NCI-H1105 (cell line): ENCODE measurements around the gene RAB43.
"Not testable (repeated sequence)": the region's sequence is repeated elsewhere in the genome, so short reads cannot be mapped to it uniquely, and the experiment has no call there.

Source experiments
- DNase-seq: peaks from one replicate; lab custom pipeline; 2025; lab: John Stamatoyannopoulos, UW

RAB43 gene

DNA sequence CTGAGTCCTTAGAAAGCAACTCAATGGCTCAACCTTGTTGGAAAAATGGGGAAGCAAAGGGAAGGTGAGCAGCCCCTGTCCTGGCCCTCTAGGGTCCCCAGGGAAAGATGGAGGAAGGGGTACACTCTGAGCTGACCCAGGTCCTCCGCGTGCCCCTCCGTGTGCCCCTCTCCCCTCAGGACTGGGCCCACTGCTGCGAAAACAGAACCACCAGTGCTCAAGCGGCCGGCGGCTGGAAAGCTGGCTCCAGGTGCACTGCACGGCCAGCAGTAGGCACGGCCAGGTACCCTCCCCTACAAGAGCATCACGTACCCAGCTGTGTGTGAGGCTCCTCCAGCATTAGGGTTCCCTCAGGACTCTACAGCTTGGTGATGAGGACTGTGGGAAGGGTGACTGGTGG, 26.3 kb downstream of the RAB43 start:
- no peak for DNase-seq

DNA sequence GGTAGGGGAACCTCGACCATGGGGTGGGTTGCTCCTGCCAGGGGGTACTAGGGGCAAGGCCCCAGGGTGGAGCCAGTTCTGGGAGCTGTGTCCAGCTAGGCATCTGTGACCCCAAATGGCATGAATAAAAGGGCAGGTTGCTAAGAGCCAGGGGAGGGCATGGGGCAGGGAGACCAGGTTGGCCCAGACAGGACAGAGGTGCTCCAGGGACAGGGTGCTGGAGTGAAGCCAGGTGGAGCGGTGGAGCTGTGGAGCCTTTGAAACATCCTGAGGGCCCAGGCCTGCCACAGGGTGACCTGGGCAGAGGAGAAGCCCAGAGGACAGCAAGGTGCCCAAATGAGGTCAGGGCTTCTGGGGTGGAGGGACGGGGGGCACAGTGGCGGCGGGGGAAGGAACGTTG, 33.3 kb downstream of the RAB43 start:
- not testable (repeated sequence) for DNase-seq

DNA sequence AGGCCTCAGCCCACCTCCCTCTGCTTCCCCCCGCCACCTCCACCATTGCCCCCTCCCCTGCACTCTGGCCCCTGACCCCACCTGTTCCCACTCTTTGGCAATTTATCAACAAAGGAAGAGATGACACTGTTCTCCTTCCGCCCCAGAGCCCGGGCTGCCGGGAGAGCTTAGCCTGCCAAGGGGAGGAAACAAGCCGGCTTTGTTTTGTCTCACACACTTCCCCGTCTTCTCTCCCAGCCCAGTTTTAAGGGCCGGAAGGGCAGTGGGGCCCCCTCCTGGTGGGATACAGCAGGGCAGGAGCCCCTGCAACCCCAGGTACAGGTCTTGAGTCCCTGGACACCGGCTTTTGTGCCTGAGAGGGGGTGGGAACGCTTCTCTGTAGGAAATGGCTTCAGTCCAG, 33.7 kb downstream of the RAB43 start:
- not testable (repeated sequence) for DNase-seq

DNA sequence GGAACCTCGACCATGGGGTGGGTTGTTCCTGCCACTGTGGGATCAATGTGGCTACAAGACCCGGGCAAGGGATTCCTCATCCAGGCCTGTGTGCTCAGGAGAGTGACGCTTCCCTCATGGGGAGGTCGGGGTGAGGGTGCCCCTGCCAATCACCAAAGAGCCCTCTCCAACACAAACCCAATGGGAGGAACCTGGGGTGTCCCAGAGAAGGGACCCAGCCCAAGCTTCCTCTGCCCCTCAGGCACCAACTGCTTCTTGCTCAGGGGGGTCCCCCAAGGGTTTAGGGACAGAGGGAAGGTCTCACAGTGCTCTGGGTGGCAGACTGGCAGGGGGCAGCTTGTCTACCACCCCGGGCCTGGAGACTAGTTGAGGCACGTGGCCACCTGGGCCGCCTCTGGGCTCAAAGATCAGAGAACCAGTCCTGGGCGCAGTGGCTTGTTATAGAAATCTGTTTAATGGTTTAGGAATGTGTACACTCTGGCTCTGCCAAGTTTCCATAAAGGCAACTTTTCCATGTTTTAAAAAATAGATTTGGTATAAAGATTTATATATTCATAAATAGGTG, 34.4 kb downstream of the RAB43 start:
- DNase-seq = no peak

DNA sequence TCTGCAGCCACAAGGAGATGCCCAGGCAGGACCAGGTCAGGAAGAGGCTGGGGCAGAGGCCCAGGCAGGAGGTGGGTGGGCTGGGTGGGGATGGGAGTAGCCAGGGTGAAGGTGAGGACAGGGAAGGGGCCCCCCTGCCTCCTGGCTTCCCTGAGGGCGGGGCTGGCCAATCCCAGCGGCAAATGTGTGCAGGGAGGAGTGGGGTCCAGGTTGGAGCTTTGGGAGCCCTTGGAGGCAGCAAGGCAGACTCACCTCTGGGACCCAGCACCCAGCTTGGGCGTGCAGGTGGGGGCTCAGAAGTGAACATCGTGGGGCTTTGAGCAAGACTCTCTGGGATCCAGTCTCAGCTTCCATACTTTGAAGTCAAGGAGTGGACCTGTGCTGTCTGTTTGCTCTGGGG, 35.8 kb downstream of the RAB43 start:
- no peak for DNase-seq

DNA sequence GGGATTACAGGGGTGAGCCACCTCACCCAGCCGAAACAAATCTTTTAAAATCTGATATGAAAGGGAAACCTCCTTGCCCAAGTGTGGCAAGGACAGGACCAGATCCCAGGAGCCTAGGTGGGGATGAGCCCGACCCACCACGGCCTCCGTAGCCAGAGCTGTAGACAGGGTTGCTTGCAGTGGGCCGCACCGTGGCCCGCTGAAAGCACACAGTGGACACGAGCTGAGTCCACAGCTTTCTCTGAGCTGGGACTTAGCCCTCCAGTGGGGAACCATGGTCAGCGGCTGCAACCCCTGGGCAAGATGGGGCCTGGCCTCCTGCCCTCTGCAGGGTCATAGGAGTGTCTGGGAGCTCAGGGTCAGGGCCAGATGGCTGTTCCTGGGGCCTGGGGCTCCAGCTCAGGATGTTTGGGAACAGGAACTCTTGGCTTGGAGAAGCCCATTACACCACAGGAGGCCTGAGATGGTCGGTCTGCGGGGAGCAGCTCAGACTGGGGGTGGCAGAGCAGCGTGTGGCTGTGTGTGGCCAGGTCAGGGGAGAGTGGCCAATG, 36.4 kb downstream of the RAB43 start:
- no peak for DNase-seq

DNA sequence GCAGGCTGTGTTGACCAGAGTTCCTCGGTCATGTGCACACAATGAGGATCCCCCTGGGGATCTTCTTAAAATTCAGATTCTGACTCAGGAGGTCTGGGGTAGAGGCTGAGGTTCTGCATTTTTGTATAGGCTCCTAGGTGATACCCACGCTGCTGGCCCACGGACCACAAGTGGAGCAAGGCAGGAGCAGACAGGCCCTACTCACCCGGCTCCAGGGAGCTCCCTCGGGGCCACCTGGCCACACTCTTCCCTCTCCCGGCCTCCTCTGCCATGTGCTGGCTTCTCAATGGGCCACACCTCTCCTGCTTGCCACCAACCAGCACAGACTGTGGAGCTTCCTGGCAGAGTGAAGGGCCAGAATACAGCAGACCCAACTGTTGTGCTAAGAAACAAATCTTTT, 37.1 kb downstream of the RAB43 start:
- no peak for DNase-seq

DNA sequence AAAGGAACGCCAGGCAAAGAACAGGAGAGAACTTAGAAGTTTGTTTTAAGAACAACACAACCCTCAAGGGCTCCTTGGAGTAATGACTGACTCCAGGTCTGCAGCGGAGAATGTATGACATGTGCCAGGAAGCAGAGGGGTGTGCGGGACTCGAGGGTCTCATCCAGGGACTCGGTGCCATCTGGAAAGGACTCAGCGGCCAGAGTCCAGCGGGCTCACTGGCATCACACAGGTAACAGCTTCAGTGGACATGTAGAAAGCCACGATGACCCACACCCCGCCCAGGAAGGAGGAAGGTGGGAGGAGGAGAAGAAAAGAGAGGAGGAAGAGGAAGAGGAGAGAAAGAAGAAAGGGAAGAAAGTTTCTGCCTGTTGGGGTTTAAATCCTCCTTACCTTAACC, 39.6 kb downstream of the RAB43 start:
- no peak for DNase-seq

DNA sequence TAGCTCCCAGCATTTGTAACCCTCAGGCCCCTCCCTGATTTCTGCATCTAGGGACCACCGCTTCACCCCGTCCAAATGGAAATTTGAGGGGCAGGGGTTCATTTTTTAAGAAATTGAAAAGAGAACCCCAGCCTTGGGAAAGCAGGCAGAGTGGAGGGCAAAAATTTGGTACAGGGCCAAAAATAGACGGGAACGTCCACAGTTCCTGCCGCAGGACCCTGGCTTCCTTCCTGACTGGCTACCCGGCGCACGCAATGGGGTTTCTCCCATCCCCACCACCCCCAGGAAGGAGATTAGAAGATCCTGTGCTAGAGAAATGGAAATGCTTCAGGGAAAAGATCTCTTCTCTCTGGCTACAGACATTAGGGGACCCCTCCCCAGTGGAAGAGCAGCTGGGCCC, 40.1 kb downstream of the RAB43 start:
- DNase-seq = no peak

DNA sequence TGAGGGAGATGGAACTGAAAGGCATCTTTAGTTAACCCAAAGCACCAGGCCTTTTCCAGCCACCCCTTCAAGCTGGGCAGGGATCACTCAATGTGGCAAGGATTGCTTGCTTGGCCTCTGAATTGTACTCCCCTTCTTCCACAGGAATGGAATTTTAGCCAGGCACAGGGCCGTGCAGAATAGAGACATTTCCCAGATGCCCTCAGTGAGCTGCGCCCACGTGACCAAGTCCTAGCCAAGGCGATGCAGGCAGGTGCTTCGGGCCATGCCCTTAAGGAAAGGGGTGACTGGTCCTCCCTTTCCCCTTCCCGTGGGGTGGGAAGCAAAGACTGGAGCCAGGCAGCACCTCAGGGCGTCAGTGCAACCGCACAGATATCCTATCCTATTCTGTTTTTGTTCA, 43.1 kb downstream of the RAB43 start:
- no peak for DNase-seq

DNA sequence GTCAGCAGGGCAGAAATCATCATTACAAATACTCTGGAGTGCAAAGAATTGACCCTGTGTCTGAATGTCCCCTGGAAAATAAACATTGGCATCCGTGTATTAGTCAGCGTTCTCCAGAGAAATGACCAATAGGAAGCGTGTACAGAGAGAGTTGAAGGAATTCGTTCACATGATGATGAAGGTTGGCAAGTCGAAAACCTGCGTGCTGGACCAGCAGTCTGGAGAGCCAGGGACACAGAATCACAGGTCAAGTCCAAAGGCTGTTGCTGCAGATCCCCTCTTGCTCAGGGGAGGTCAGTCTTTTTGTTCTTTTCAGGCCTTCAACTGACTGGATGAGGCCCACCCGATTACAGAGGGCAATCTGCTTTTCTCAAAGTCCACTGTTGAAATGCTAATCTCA, 44.4 kb downstream of the RAB43 start:
- DNase-seq = no peak

DNA sequence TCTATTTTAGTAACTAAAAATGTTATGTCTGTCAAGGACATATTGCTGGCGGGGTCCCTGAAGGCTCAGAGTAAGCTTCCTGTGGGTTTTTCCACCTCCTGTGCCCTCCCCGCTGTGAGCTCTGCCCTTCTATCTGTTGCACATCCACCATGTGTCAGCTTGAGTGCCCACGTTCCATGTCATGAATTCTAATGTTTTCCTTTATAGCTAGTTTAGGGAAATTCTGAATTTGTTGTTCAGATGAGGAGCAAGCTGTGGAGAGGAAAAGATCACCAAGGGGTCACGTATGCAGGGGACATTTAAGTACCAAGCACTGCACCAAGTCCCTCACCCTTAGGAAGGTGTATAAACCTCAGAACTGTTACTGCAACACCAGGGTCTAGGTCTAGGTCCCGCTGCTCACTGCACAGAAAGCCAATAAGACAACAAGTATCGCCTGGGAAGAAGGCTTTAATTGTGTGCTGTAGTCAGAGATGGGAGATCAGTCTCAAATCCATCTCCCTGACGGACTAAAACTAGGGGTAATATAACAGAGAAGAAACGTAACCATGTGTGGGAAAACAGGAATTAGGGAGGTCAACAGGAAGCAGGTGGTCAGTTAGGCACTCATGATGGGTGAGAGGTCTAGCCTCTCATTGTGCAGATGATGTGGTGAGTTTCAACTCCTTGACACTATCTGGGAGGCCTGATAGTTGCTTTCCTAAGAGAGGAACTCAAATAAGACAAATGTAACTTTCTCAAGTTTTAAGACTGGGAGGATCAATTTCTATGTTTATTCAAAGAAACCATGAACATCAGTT, 51.3 kb downstream of the RAB43 start:
- DNase-seq = no peak

DNA sequence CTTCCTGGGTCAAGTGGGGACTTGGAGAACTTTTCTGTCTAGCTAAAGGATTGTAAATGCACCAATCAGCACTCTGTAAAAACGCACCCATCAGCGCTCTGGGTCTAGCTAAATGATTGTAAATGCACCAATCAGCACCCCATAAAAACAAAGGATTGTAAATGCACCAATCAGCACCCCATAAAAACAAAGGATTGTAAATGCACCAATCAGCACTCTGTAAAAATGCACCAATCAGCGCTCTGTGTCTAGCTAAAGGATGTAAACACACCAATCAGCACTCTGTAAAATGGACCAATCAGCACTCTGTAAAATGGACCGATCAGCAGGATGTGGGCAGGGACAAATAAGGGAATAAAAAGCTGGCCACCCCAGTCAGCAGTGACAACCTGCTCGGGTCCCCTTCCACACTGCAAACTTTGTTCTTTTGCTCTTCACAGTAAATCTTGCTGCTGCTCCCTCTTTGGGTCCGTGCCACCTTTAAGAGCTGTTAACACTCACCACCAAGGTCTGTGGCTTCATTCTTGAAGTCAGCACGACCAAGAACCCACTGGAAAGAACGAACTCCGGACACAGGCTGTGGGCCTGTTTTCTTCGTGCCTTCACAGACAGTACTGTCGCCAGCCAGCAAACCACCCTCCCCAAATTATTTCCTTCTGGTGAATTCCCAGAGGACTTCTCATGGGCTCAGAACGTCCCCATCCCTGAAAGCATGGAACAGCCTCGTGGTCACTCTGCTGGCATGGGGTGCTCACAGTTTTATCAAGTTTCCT, 52.1 kb downstream of the RAB43 start:
- DNase-seq = not testable (repeated sequence)

DNA sequence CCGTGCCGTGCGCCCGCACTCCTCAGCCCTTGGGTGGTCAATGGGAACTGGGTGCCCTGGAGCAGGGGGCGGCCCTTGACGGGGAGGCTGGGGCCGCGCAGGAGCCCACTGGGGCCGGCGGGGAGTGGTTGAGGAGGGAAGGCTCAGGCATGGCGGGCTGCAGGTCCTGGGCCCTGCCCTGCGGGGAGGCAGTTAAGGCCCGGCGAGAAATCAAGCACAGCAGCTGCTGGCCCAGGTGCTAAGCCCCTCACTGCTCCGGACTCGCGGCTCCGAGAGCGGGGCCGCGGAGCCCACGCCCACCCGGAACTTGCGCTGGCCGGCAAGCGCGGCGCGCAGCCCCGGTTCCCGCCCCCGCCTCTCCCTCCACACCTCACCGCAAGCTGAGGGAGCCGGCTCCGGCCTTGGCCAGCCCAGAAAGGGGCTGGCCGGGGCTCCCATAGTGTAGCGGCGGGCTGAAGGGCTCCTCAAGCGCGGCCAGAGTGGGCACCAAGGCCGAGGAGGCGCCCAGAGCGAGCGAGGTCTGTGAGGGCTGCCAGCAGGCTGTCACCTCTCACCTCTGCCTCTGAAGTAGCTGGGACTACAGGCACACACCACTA, 53.2 kb downstream of the RAB43 start:
- no peak for DNase-seq

DNA sequence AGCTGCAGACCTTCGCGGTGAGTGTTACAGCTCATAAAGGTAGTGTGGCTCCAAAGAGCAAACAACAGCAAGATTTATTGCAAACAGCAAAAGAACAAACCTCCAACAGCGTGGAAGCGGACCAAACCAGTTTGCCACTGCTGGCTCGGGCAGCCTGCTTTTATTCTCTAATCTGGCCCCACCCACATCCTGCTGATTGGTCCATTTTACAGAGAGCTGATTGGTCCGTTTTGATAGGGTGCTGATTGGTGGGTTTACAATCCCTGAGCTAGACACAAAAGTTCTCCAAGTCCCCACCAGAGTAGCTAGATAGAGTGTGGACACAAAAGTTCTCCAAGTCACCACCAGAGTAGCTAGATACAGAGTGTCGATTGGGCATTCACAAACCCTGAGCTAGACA, 53.9 kb downstream of the RAB43 start:
- not testable (repeated sequence) for DNase-seq

DNA sequence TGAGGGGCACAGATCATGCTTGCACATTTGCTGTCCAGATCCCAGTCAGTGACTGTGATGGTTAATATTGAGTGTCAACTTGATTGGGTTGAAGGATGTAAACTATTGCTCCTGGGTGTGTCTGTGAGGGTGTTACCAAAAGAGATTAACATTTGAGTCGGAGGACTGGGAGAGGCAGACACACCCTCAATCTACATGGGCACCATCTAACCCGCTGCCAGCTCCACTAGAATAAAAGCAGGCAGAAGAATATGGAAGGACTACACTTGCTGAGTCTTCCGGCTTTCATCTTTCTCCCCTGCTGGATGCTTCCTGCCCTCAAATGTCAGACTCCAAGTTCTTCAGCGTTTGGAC, 55.9 kb downstream of the RAB43 start:
- DNase-seq = no peak

DNA sequence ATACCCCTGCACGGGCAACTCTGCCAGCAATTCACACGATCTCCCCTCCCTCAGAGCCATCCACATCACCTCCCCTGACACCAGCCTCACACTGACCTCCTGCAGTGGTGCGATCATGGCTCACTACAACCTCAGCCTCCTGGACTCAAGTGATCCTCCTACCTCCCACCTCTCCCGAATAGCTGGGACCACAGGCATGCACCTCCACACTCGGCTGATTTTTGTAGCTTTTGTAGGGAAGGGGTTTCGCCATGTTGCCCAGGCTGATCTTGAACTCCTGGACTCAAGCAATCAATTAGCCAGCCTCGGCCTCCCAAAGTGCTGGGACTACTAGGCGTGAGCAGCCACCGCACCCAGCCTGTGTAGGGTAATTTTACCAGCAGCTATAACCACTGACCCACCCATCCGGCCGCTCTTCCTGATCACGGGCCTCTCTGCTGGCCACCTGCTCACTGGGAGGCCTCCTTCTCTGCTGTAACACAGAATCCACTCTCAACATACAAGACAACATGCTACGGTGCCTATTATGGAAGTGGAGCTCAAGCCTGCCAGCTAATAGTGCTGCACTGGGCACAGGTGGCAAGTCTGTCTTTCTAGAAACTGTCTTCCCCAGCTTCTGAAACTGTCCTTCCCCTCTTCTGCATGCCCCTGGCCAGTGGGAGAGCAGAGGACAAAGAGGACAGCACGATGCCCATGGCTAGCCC, 56.4 kb downstream of the RAB43 start:
- no peak for DNase-seq

DNA sequence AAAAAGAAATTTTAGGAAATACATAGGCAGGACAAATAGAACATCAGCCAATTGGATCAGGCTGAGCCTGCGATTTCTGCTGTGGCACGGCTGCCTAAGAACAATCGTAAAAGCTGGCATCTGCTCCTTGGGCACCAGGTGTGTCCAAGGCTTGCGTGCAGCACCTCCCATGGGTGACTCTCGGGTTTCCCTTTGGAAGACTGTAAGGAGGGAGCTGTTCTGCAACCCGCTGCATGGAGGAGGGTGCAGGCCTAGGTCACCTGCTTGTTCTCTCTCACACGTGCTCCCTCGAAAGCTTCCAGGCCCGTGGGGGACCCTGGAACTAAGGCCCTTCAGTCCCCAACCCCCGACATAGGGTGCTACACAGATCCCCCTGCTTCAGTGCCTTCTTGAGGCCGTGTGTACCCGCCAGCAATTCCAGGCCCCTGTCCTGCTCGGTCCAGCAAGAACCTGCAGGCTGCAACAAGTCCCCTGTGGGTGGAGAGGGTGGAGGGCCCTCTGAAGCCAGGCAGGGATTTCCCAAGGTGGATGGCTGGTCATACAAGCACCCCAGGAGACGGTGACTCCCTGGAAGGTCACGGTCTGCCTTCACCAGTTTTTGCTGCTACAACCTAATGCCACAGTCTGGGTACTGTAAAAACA, 57.6 kb downstream of the RAB43 start:
- DNase-seq = no peak

DNA sequence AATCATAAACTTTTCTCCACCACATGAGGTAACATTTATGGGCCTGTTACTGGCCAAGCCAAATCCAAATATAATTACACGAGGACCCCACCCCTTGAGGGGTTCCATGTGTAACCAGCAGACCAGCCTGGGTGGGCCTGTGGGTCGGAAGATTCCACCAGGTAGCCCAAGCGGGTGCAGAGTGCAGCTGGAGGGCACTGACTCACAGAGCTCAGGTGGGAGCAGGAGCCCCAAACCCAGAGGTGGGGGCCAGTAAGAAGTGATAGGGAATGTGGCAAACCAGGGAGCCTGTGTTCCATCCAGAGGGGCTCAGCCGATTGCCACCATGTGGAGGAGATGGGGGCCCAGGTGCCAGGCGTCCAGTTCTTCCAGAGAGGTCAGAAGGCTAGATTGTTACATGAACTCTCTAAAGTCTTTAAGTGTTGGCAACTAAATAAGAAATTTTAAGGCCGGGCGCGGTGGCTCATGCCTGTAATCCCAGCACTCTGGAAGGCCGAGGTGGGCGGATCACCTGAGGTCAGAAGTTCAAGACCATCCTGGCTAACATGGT, 58.4 kb downstream of the RAB43 start:
- DNase-seq = no peak

DNA sequence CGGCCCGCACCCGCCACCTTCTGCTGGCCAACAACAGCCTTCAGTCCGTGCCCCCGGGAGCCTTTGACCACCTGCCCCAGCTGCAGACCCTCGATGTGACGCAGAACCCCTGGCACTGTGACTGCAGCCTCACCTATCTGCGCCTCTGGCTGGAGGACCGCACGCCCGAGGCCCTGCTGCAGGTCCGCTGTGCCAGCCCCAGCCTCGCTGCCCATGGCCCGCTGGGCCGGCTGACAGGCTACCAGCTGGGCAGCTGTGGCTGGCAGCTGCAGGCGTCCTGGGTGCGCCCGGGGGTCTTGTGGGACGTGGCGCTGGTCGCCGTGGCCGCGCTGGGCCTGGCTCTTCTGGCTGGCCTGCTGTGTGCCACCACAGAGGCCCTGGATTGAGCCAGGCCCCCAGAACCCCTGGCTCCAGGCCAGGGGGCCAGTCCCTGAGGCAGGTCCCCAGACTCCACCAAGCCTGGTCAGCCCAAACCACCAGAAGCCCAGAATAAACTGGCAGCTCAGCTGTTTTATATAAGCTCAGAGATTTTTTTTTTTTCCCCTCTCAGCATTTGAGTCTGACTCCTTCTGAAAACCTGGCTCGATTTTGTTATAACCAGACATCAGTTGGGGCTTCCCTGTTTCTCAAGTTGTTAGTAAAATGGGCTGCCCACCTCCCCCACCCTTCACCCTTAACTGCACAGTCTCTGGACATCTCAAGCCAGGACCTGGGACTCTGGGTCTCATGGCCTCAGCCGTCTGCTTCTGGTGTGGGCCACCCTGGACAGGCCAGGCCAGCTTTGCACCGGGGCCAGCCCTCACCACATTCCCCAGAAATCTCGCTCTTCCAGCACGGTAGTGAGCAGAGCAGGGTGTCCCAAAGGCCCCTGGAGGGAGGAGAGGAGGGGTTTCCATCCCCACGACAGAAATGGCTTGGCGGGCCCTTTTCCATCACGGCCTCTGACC, 59.4 kb downstream of the RAB43 start:
- no peak for DNase-seq
